AG08395 (cell line): ENCODE results near the gene LILRA1.
"Not testable (repeated sequence)": the region's sequence is repeated elsewhere in the genome, so short reads cannot be mapped to it uniquely, and the experiment has no call there.

Experiments used
- DNase-seq: peaks from one replicate; pipeline ENCODE4 v3.0.0; 2012; ENCODE audit warnings: mixed read lengths, low spot score

The LILRA1 gene

DNA sequence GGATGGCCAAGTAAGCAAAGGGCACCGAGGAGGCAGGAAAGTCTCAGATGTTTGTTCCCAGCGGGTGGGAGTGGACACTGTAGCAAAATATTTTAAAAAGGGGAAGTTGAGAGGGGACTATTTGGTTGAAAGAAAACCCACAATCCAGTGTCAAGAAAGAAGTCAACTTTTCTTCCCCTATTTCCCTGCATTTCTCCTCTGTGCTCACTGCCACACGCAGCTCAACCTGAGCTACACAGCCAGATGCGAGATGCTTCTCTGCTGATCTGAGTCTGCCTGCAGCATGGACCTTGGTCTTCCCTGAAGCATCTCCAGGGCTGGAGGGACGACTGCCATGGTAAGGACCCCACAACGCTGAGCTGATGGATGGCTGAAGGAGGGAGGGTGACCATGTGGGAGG lies at the start of gene LILRA1:
TSS of gene LILRA1 (plus strand) at position 188 of the 400 bp plus-strand sequence. CDS start 613 bp downstream, outside the sequence.
- not testable (repeated sequence) for DNase-seq

DNA sequence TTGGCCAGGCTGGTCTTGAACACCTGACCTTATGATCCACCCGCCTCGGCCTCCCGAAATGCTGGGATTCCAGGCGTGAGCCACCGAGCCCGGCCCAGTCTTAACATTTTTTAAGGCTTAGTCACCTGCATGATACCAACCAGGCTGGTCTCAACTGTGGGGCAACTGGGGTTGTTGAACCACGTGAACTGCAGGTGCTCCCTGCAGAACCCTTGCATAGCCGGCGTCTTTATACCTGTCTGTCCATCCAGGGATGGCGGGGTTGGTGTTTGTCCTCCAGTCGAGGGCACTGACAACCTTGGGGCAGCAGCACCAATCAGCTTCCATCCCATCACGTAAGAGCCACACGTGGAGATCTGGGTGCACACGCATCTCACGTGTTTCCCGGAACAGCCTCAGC lies 44.6 kb upstream of the LILRA1 start:
- DNase-seq: no peak

DNA sequence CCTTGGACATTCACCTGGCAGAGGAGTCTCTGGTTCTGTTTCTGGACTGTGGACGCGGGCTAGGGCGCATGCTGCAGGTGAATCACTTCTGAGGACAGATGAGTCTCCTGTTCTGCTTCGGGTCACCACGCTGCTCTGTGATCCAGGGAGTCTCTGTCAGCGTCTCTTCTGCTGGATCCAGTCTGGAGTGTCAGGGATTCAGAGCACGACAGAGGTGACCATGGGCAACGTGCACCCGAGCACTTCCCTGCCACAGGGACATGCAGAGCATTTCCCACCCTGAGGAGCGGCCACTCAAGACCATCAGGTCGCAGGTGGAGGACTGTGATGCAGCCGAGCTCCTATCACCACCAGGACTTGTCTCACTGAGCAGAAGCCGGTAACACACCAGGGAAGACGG lies 44.2 kb upstream of the LILRA1 start:
- no peak for DNase-seq

DNA sequence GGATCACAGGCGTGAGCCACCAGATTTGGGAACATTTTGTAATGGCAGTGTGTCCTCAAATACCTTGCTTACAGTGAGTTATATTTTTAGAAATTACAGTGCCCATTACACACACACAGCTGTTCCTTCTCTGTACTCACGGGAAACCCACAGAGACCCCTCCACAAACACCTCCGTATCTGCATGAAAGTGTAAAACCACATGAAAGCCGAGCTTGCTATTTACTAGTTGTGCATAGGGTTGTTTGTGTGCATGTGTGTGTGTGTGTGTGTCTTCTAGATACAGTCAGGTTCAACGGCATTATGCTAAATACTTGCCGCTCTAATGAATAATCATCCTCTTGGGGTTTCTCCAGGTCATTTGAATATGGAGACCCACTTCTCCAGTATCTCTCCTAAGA lies 42.1 kb upstream of the LILRA1 start:
- no peak for DNase-seq

DNA sequence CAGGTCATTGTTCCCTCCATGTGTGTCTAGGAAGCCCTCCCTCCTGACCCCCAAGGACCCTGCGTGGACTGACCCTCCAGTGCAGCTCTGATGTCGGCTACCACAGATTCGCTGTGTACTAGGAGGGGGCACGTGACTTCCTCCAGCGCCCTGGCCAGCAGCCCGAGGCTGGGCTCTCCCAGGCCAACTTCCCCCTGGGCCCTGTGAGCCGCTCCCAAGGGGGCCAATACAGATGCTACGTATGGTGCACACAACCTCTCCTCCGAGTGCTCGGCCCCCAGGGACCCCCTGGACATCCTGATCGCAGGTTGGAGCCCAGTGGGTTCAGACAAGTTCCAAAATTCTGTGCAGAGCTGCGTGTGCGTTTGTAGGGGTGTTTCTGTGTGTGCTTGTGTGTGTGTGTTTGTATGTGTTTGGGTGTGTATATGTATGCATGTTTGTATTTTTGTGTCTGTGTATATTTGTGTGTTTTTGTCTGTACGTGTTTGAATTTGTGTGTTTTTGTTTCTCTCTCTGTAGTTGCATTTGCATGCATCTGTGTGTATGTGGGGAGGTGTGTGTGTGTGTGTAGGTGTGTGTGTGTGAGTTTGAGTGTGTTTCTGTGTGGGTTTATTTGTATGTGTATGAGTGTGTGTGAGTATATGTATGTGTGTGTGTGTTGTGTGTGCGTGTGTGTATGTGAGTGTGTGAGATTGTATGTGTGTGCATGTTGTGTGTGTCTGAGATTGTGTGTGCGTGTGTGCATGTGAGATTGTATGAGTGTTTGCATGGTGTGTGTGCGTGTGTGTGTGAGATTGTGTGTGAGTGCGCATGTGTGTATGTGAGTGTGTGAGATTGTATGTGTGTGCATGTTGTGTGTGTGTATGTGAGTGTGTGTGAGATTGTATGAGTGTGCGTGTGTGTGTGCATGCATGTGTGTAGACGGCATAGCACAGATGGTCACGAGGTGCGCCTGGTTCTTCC lies 41.2 kb upstream of the LILRA1 start:
- no peak for DNase-seq

DNA sequence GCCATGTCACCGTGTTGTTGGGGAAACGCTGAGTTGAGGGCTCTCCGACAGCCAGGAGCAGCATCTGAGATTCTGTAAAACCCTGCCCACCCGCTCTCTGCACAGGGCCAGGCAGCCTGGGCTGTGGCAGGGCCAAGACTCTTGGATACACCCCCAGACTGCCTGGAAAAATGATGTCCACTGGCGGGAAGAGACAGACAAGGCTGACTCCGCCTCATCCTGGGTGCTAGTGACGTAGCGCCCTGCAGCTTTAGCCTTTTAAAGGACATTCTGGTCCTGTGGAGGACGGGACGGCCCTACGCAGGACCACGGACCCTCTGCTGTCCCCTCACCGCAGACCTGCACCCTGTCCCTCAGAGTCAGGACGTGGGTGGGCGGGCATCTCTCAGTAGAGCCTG lies 40.5 kb upstream of the LILRA1 start:
- no peak for DNase-seq

DNA sequence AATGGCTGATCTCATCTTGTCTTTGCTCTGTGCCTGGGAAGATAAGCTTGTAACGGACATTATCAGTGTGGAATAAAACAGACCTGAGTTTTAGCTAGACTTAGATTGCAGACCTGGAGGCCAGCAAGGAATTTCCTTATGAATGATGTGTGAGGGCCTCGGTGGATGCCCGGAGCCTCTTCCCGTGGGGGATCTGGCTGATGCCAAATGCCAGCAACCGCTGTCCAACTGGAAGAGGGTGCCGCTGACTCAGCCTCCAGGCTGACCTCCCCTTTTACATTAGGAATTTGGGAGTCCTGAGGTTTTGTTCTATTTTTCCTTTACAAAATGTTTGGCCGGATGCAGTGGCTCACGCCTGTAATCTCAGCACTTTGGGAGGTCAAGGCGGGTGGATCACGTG lies 39.4 kb upstream of the LILRA1 start:
- DNase-seq: no peak

DNA sequence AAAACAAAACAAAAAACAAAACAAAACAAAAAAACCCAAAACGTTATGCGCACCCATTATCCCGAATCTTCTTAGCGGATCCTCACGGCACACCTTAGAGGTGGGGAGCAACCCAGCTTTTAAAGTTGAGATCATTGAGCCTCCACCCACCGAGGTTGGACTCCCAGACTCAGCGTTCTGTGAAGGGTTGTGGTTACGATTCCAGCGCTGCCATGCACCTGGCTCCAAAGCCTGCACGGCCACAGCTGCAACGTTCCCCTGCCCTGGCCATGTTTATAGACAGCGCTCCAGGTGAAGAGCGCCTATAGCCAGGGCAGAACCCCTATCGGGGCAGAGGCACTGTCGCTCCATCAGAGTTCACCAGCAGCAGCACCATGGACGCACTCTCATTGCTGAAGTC lies 38.5 kb upstream of the LILRA1 start:
- no peak for DNase-seq

DNA sequence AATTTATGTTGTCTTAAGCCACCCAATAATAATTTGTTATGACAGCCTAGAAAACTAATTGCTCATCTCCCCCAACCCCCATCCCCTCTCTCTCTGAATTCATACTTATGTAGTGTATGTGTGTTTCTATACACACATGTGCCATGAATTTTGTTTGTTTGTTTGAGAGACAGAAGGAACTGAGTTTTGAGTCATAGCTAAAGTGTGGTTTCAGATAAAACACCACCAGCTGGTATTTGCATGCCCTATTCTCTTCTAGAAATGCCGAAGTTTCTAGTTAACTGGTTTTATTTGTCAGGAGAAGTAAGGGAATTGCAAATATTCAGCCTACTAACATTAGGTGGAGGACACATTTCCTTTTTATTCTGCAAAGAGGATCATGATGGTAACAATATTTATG lies 37.2 kb upstream of the LILRA1 start:
- DNase-seq: no peak

DNA sequence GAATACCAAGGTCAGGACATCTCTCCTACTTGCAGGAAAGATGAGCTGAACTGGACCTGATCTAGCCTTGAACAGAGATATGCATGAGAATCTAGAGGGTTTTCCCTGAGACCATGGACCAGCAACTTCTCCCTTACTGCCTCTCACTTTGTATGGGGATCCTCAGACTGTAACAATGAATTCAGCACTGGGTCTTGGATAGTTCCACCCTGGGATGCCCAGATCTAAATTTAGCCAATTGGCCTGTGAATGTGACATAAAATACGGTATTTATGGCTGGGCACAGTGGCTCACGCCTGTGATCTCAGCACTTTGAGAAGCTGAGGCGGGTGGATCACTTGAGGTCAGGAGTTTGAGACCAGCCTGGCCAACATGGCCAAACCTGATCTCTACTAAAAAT lies 35.1 kb upstream of the LILRA1 start:
- no peak for DNase-seq

DNA sequence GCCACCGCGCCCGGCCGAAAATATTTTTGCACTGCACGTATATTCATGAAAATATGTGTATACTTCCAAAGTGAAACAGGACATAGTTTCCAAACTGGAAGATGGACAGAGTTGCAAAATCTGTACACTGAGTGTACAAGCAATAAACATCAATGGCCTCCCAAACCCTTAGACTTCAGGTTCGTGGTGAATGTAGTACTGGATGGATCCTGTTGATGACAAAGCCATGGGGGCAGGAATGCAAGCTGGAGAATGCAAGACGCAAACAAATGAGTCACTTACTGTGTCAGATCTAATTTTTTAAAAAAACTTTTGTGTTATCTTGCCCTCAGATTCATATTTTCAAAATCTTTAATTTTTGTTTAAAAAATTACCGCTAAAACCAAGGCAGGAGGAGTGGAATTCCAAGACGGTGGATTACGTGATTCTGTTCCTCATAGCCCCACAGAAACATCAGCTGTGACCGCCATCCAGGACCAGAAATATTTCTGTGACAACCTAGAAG lies 32.5 kb upstream of the LILRA1 start:
- no peak for DNase-seq

DNA sequence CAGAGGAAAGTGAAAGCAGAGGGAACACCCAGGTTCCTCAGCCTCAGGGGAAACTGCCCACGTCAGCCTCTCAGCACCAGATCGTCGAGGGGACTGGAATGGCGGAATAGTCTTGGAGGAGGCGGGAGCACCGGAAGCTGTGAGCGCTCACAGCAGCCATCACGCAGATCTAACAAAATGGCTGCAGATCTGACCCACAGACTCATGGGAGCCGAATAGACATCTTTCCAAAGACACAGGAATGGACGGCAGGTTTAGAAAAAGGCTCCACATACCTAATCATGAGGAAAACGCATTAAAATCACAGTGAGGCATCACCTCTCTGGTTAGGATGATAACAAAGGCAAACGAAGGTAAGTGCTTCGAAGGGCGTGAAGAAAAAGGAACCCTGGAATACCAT lies 31.6 kb upstream of the LILRA1 start:
- DNase-seq: no peak

DNA sequence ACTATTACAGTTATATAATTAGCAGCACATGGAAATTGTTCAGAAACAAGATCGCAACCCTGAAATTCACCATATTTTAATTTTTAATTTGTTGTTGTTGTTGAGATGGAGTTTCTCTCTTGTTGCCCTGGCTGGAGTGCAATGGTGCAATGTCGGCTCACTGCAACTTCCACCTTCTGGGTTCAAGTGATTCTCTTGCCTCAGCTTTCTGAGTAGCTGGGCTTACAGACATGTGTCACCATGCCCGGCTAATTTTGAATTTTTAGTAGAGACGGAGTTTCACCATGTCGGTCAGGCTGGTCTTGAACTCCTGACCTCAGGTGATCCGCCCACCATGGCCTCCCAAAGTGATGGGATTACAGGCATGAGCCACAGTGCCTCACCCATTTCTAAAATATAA lies 30.2 kb upstream of the LILRA1 start:
- DNase-seq: not testable (repeated sequence)

DNA sequence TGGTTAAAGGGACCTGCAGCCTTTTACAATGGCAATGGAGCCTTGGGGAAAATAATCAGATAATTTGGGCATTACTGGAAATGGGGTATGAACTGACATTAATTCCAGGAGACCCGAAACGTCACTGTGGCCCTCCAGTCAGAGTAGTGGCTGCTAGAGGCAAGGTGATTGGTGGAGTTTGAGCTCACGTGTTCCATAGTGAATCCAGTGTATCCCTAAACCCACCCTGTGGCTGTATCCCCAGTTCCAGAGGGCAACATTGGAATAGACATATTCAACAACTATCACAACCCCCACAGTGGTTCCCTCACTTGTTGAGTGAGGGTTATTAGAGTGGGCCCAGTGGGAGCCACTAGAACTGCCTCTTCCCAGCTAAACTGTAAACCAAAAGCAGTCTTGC lies 23.1 kb upstream of the LILRA1 start:
- DNase-seq: no peak

DNA sequence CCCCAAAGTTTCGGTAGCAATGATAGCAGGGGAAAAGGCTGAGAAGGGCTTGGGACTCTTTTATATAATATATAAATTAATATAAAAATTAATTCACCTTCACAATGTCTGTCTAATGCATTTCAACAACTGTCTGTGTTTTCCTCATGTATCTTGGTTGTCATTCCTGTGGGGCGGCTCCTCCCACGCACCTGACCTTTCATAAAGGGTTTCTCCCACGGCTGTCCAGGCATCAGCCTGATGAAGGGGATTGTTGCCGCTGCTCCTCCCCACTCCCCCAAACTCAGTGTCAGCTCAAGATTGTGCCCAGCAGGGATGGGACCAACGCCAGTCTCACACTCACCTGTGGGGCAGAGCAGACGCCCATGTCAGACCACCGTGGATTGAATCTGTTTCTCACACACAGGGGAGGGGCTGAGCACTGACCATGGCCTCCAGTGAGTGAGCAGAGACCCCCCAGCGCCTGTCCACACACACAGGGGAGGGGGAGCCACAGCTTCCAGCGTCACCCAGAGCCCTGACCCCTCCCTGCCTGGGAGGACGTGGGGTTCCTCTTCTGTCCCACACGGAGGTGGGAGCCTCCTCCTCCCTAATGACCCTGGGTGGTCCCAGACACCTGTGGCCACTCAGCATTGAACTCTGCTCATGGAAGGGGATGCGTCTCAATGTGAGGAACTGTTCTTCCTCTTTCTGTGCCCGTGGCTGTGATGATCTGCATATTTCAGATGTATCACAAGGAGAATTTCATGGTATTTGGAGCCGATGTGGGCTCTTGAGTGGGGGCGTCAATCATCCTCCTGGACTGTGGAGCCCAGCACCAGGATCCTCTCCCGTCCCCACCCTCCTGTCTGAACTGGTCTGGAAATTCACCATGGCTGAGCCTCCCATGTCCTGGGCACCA lies 21.5 kb upstream of the LILRA1 start:
- DNase-seq: not testable (repeated sequence)

DNA sequence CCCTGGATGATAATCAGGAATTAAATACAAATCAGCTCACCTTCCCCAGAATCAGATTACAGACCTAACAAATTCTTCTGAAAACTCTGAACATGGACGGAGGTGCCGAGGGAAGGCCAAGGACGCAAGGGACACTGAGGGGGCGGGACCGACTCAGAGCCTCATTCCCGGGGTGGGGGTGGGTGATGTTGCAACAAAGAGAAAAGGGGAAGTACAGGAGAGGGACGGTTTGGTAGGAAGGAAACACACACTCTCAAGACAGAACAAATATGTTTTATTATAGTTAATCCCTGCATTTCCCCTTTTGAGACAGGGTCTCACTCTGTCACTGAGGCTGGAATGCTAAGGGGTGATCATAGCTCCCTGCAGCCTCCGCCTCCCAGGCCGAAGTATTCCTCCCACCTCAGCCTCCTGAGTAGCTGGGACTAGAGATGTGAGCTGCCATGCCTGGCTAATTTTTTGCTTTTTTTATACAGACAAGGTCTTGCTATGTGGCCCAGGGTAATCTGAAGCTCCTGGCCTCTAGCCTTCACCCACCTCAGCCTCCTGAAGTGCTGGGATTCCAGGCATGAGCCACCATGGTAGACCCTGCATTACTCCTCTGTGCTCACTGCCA lies 20.6 kb upstream of the LILRA1 start:
- DNase-seq: no peak

DNA sequence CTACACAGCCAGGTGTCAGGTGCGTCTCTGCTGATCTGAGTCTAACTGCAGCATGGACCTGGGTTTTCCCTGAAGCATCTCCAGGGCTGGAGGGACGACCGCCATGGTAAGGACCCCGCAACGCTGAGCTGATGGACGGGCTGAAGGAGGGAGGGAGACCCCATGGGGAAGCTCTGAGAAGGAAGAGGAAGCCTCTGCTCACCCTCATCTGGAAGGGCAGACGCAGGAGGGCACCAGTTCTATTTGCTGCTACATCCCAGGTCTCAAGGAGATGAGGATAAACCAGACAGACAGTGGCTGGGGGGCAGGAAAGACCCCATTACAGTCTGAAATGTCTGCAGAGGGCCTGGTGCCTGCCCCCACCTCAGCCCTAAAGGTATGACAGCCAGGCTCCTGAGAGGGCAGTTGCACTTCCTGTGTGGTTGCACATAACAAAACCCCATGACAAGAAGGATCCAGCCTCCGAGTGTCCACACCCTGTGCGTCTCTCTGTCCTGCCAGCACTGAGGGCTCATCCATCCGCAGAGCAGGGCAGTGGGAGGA lies 20.0 kb upstream of the LILRA1 start, which contains the start of gene LILRA2:
TSS of gene LILRA2 (plus strand) at position 461 of the 543 bp plus-strand sequence. CDS start 89 bp downstream, outside the sequence.
- DNase-seq: no peak

DNA sequence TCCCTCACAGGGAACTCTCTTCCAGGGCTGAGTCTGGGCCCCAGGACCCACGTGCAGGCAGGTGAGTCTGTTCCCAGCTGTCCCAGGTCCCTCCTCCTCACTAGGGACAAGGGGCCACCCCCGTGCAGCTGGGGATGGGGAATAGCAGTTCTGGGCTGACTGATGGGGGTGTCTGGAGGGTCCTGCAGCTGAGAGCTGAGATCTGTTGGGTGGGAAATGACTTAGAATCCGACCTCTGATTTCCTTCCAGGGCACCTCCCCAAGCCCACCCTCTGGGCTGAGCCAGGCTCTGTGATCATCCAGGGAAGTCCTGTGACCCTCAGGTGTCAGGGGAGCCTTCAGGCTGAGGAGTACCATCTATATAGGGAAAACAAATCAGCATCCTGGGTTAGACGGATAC lies 19.4 kb upstream of the LILRA1 start:
- no peak for DNase-seq

DNA sequence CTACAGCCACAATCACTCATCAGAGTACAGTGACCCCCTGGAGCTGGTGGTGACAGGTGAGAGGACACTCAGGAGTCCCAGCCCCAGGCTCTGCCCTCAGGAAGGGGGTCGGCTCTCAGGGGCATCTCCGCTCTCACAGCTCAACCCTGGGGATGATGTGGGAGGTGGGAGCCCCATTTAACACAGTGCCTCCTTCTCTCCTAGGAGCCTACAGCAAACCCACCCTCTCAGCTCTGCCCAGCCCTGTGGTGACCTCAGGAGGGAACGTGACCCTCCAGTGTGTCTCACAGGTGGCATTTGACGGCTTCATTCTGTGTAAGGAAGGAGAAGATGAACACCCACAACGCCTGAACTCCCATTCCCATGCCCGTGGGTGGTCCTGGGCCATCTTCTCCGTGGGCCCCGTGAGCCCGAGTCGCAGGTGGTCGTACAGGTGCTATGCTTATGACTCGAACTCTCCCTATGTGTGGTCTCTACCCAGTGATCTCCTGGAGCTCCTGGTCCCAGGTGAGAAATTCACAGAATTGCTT lies 18.8 kb upstream of the LILRA1 start:
- DNase-seq: no peak

DNA sequence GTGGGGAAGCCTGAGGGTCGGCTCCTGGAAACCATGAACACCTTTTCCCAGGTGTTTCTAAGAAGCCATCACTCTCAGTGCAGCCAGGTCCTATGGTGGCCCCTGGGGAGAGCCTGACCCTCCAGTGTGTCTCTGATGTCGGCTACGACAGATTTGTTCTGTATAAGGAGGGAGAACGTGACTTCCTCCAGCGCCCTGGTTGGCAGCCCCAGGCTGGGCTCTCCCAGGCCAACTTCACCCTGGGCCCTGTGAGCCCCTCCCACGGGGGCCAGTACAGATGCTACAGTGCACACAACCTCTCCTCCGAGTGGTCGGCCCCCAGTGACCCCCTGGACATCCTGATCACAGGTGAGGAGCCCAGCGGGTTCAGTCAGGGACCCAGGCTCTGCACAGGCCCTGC lies 18.2 kb upstream of the LILRA1 start:
- not testable (repeated sequence) for DNase-seq

DNA sequence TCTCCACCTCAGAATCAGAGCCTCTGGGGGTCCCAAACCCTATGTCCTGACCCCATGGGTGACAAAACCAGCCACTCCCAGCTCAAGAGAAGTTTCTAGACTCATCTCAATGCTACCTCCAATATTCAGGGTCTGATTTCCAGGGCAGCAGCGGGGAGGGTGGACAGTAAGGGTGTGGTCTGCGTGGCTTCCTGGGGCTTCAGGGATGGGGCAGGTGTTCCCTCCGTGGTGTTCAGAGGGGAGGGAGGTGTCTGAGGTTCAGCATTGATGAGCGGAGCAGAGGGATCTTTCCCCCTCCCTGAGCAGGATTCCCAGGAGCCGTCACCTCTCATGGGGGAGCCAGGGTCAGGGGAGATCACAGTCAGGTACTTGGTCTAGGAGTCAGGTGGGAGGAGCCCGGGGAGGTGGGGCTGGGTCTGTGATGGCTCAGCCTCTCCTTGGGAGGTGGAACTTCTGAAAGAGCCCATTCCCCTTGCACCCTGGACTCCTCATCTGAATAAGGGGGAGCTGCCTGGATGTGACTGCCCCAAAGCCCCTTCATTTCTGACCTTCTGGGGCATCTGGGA lies 16.9 kb upstream of the LILRA1 start:
- no peak for DNase-seq
